Stimulated activated CD4-positive, alpha-beta T cell treated with anti-CD3 and anti-CD28 coated beads, Interleukin-12 subunit alpha, Interleukin-12 subunit beta, amount 100 ng/mL, for 4 hours (primary cell): Measurements from ENCODE around the gene CD82.

ENCODE experiments used
- DNase-seq: peaks from one replicate; pipeline ENCODE4 v3.0.0-alpha.2; 2020

The CD82 gene

GRCh38 chr11:44578279-44578678, 12.8 kb downstream of the CD82 start:
- no peak for DNase-seq

GRCh38 chr11:44579302-44579761, 13.9 kb downstream of the CD82 start:
- no peak for DNase-seq

DNA sequence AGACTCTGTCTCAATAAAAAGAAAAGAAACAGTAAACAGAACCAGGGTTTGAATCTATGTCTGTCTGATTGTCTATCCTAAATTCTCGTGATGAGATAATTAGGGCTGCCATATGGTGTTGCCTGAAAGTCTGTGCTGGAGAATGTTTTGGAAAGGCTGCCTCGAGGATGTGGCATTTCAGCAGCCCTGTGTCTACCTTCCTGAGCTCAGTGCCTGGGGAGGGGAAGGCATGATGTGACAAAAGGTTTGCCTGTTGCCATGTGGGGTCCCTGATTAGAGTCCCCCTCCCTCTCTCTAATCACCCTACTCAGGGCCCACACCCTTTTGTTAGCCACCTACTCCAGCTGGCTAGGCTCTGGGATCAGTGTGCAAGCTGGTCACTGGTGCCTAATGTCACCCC, 15.2 kb downstream of the CD82 start:
- no peak for DNase-seq

DNA sequence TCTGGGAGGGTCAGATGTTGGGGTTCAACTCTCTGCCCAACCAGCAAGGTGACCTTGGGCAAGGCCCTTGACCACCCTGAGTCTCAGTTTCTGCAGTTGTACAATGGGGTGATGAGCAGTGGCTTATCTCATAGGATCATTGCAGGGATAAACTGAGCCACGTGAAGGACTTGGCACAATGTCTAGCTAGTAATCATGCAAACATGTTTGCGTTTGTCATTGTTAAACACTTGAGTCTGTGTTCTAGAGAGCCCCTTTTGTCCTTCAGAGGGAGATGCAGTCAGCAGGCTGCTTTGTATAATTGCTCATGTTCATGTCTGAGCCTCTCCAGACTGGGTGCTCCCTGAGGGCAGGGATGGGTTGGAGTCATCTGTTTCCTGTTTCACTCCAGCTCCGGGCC, 15.8 kb downstream of the CD82 start:
- DNase-seq = no peak

GRCh38 chr11:44582641-44583352, 17.3 kb downstream of the CD82 start:
- DNase-seq = no peak

DNA sequence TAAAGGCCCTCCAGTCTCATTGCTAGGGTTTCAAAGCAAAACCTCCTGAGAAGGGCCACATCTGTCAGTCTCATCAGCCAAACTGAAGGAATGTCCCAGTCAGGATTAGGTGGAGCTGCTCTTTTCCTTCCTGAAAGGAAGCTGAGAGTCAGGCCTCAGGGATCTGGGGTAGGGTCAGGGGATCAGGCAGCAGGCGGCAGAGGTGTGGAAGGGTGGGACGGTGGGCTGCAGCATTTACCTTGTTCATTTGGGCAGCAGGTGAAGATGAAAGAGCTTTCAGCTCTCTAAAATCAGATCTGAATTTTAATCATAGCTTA, 17.8 kb downstream of the CD82 start:
- DNase-seq = no peak

DNA sequence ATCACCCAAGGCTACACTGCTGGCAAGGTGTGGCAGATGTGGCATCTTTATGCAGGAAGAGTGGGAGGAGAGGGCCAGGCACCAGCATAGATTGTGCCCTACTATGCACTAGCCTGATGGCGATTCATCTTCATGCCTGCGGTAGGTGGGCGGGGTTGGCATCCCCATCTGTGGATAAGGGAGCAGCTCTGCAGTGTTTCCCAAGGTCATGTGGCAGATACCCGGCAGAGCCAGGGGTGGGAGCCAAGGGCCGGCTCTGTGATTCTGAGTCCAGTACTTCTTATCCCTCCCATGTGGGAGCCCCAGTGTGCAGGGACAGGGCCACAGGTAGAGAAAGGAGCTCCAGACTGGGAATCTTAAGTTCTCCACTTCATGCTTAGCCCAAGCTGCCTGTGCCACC, 20.0 kb downstream of the CD82 start:
- no peak for DNase-seq

DNA sequence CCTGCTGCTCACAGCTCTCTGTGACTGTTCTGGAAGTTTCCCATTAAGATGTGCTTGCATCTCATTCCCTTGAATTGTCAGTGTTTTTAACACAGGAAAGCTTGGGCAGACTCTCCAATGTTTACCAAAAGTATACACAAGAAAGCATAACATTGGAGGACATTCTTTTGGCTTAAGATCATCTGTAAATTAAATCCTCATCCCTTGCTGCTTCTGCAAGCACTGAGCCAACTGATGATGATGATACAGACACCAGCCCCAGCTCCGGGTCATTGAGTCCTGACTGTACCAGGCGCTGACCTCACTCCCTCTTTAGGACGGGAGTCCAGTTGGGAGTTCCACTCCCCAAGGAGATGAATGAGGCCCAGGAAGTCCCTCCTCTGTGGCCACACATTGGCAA, 23.8 kb downstream of the CD82 start:
- no peak for DNase-seq

DNA sequence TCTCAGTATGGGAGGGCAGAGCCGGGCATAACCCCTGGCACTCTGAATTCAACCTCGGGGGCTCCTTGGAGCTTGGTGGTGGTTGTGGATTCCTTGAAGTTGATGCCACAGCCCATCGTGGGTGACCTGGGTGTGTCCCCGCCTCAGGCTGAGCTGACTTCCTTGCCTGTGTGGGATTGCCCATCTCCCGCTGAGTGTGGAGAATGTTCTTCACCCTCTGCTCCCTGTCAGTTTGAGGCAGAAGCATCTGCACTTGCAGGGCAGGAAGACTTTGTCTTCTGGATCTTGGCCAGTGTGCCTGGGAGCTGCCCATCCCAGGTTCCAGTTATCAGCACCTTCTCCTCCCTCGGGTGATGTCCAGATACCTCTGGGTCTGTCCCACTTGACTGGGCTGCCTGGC, 25.3 kb downstream of the CD82 start:
- DNase-seq = no peak

DNA sequence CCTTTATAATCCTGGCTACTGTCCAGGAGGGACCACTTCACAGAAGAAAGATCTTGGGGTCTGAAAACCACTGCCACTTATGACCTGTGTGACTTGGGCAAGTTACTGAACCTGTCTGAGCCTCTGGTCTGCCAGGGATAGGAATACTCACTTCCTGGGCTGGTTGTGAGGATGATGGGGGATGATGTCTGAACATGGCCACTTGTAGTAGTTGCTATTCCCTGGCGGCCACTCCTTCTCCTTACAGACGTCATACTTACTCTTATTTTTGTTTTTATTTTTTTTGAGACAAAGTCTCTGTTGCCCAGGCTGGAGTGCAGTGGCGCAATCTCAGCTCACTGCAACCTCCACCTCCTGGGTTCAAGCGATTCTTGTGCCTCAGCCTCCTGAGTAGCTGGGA, 26.1 kb downstream of the CD82 start:
- no peak for DNase-seq

GRCh38 chr11:44592125-44592940, 26.9 kb downstream of the CD82 start:
- no peak for DNase-seq

- DNase-seq = no peak
These were observed 27.8 kb downstream of the CD82 start for GRCh38 chr11:44593251-44593650.

DNA sequence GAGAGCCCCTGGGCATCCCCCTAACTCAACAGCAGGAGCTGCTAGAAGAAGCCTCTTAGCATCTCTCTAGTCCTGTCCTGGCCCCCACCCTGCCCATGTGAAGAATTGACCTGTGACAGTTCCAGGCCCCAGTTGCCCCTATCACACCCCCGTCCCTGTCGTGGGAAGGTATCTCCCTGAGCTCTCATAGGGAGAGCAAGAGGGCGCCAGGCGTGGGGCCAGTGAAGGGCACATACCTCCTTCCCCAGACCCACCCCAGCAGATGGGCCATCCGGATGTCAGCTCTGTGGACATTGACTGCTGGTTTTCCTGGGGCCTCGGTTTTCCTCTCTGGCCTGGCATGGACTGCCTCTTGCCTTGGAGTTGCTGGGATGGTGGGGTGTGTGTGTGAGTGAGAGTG, 29.5 kb downstream of the CD82 start:
- DNase-seq = no peak

DNA sequence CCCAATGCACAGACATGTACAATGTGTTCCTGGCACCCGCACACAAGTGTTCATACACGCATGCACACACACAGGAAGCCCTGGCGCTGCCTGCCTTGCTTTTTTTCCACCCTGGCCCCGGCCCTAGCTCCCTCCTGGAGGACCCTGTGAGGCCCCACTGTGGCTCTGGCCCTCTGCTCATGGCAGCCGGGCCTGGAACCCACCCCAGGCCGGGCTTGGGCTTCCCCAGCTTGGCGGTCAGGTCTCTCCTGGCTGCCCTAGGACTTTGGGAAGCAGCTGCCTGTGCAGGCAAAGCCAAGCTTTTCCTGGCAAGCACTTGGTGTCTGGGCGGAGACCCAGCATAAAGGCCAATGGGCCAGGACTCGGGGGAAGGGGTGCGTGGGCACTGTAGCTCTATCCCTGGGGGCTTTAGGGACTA, 30.5 kb downstream of the CD82 start:
- DNase-seq = no peak

DNA sequence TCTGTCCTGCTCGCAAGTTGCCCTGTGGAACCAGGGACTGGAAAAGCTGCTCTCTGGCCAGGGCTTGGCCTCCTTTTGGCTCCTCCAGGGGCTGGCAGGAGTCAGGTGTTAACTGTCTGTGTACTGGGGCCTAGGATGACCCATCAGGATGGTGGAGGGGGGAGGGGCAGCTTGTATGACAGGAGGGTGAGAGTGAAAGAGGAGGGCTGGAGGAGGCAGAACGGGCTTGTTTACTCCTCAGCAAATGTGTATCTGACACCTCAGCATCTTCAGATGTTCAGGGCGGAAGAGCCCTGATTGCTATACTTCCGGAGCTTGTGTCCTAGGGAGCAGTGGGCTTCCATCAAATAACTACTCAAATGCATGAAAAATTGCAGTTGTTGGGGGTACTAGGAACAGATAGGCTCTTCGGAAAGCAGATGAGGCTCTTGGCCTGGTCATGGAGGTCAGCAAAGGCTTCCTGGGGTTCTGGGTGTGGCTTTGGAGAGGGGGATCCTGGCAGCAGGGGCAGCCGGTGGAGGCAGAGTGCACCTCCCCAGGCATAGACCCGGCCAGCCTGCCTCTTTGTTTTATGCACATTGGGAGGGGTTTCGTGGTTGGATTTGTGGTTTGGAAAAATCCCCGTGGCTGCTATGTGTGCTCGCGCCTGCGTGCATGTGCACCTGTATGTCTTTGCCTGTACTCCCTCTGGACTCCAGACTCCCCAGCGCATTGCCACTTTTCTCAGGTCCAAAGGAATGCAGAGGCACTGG, 31.2 kb downstream of the CD82 start:
- peak; percentile 55 for DNase-seq

GRCh38 chr11:44597358-44598012, 32.0 kb downstream of the CD82 start:
- no peak for DNase-seq

- DNase-seq = no peak
These were observed 33.4 kb downstream of the CD82 start for GRCh38 chr11:44598831-44599230.

DNA sequence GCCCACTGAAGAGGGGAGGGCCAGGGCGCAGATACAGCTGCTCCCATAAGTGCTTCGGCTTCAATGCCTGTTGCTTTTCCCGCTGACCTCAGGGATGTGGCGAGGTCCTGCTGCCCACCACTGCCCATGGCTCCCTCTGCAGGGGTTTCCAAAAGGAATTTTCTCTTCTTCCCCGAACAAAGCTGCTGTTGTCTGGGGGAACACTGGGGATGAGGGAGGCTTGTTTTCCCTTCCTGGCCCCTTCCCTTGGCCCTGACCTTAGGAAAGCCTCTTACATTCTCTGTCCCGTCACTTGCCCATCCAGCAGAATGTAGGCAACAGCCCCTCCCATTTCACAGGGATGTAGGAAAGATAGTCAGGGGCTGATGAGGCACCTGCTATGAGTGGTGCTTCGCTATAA, 34.8 kb downstream of the CD82 start:
- DNase-seq = no peak

DNA sequence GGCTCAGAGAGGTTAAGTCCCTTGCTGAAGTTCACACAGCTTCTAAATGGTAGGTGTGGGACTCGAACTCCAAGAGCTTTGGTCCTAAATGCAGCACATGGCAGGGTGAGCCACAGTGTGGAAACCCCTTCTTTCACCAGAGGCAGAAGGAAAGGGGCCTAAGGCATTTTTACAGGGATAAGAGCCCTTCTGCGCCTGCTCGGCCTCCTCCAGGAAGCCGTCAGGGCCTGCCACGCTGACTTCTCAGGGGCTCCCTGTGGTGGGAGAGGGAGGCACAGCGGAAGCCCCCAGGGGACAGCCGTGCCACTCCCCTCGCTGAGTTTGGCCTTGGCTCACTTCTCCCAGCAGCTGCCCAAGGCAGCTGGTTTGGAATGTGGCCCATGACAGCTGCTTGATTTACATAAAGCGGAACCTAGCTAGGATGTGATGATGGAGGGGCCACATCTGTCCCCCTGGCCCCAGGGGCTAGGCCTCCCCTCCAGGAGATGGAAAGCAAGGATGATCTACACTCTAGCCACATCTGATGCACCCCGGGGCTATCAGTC, 35.4 kb downstream of the CD82 start:
- no peak for DNase-seq

GRCh38 chr11:44601471-44602370, 36.3 kb downstream of the CD82 start:
- DNase-seq = peak; percentile 36

DNA sequence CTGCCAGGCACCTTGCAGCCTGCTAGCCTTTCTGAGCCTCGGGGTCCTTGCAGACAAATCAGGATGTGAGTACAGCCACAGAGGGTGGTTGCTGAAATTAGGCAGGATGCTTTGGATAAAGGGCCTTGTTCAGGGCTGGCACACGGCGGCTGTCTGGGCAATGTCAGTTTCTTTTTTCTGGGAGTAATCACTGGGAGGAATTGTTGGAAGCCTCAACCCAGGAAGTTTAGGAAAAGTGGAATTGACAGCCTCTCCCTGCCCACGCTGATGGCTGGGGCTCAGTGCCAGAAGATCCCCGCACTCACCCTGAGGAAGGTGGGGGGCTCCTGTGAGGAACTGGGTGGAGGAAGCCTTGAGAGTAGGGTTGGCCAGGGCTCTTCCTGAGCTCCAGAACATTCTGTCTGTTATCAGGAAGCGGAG, 37.4 kb downstream of the CD82 start:
- DNase-seq = no peak

DNA sequence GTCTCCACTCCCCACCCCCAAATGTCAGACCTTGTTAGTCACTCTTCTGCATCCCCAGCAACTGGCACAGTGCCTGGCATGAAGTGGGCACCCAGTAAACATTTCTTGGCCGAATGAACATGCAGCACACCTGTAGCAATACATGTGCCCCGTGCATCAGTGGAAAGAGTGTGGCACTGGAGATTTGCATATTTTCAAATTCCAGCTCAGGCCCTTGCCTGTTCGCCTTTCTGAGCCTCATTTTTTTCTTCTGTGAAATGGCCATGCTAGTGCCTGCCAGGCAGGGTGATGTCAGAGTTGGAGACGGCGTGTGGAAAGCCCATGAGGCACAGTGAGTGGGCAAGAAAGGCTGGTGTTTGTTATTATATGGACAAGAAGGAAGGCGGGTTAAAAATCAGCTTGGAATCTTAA, 38.7 kb downstream of the CD82 start:
- no peak for DNase-seq
